NCI-H1694 (cell line): Measurements from ENCODE around the gene RIPPLY1.
A peak's percentile ranks its signal among the peaks of the same experiment; 100 is the strongest.
"Not testable (repeated sequence)": the region's sequence is repeated elsewhere in the genome, so short reads cannot be mapped to it uniquely, and the experiment has no call there.

Source experiments
- DNase-seq: peaks from one replicate; lab custom pipeline; 2025; lab: John Stamatoyannopoulos, UW

The RIPPLY1 gene

DNA sequence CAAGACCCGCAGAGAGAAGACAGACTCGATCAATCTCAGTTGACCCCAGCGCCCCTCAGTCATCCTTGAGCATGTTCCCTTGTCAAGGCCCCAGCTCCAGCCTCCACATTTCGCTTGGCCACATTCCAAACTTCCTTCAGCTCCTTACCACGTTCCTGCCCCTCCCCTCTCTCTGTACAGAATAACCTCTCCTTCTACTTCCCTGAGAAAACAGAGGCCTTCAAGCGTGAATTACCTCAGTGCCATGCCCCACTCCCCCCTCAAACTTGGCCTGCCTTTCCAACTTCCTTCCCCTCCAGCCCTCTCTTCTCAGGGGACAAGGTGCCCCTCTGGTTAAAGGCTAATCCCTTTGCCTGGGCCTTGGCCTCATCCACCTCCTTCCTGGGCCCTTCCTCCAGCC is 3.2 kb upstream of the RIPPLY1 start:
- no peak for DNase-seq

DNA sequence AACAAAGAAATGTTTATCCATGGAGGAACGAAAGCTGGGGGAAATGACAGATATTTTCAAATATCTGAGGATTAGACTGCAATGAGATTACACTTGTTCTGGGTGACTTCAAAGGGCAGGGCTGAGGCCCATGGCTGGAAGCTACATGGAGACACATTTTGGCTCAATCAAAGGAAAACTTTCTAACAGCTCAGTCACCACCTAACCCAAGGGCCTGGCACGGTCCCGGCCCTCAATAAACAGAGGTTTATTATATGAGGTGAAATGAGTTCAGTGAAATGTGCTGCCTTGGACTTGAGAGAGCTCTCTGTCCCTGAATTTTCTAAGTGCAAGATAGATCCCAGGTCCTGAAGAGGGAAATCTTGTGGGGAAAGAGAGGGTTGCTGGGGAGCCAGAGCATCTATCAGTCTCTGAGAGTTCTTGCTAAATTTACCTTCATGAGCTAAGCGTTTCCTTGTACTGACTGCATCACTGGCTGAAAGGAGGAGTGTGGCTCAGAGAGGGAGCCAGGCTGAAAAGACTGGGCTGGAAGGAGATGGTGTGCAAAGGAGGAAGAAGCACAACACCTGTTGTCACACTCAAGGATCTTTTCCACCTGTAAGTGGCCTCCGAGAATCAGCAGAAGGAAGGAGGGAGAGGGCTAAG is 2.0 kb upstream of the RIPPLY1 start:
- no peak for DNase-seq

DNA sequence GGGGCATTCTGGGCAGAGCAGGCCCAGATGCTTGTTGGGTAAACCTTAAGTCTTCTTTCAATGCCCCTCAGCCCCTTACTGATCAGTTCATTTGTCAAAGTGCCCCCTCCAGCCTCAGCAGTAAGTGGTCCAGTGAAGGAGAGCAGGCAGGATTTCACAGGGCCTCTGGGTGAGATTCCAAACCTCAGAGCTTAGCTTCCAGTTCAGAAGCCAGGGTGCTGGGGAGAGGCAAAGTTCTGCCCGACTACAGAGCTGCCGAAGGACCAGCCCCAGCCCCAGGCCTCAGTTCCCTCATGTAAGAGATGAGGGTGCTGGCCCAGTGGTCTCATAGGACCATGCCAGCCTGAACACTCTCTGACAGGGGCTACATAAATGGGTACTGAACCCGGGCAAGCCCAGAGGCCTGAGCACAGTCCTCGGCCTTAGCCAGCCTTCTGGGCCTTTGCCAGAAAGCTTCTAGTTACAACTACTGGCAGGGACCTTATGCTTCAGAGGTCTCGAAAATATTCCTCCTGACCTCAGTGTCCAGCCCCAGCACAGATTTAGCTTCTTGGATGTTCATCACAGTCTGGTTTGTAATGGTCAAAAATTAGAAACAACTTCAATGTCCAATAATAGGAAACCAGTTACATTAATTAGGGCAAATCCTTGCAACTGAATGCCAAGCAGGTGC is 851 bp upstream of the RIPPLY1 start:
- DNase-seq: no peak

DNA sequence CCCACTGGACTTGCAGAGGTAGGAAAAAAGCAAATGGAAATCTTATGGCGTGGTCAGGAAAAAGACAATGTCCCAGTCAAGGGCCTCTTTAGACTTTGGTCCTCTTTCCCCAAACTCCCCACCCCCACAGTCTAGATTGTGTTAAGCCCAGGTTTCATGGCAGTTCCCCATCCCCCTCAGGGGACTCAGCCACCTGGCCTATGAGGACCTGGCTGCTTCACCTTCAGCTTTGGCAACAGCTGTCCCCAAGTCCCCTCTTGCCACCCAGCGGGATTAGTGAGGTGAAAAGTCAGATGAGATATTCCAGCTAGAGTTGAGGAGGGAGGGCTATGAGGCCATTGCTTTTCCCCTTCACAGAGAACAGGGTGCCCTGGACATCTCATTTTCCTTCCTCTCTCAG is 457 bp downstream of the RIPPLY1 start:
- no peak for DNase-seq

DNA sequence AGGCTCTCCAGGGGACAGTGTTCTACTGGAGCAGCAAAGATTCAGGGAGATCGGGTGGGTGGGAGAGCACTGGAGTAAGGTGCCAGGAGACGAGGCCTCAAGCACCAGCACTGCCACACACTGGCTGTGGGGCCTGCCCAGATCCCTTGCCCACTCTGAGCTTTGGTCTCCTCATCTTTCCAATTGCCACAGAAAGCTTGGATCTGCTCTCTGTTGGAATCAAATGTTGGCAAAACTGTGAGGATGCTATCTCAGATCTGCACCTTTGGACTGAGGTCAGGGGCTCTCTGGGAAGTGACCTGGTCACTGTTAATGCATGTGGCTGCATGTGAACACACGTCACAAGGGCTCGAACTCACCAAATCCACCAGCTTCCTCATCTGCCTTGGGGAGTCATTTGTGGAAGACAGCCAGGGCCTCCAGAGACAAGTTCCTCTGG is 1.3 kb downstream of the RIPPLY1 start:
- DNase-seq: no peak

DNA sequence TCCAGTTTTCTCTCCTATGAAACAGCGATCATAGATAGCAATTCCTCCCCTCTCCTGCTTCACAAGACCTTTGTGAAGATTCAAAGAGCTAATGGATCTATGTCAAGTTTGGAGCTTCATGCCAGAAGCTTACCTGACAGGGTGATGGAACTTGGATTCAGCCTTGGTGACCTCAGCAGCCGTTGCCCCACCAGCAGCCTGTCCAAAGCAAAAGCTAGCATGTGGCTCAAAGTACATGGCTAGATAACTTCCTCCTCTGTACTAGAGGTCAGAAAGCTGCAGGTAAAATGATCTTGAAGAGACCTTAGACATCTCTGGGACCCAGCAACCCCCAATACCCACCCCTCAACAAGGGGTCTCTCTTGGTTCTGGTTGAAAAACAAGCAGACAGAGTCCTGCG is 1.8 kb downstream of the RIPPLY1 start:
- no peak for DNase-seq

DNA sequence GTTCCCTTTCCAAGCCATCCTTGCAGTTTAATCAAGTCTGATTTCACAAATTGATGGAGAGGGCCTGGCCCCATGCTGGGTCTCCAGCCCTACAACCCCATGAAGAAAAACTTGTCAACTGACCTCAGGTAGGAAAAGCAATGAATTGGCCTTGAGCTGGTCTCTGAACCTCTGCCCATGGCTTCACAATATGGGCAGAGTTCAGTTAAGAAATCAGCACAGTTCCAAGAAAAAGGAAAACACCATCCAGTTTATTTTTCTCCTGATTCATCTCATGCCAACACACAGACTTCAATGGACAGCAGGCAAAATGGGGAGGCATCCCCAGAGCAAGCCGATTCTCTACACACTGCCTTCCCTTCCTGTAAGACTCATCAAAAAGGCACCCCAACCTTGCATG is 3.3 kb downstream of the RIPPLY1 start:
- no peak for DNase-seq

DNA sequence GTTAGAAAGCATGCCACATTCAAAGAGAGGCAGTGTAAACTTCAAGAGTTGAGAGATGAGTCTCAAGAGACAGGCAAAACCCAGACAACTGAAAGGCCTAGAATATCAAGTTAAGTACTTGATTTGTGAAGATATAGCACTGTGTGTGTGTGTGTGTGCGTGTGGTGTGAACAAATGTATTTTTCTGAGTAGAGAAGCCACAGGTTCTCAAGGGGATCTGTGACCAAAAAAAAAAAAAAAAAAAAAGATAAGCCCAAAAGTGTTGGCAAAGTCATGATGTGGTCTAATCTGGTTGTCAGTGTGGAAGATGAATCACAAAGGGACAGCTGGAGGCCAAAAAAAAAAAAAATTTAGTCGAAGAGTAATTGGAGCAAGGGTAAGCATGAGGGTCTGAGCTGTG is 3.9 kb downstream of the RIPPLY1 start:
- no peak for DNase-seq

DNA sequence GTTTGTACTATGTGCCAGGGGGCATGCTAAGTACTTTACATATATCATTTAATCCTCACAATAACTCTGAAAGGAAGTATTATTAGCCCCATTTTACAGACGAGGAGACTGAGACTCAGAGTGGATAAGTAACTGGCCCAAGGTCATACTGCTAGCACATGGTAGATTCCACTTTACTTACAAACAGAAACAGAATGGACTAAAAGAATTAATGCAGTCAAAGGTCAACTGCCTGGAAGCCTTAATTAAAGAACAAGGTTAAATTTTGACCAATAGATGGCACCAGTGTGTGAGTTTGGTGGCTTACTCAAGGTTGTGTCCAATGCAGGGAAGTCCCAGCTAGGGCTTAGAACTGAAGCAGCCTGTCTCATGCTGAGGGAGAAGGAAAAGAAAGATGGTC is 4.7 kb downstream of the RIPPLY1 start:
- peak; percentile 1 for DNase-seq

DNA sequence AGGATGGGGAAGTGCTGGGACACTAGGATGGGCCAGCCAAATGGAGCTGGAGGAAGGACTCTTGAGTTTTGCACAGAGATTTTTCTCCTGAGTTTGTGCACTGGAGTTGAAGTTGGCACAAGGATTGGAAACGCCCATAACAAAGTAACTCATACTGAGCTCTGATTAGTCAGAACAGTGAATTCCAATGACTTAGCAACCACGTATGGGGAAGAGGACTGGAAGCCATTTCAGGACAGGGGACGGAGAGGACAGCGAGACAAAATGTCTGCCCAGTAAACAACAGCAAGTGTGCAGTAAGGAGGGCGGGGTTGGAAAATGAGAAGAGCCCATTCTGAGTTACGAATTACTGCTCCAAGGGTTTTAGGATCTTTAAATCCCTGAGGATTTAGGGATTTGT is 5.9 kb downstream of the RIPPLY1 start:
- no peak for DNase-seq

DNA sequence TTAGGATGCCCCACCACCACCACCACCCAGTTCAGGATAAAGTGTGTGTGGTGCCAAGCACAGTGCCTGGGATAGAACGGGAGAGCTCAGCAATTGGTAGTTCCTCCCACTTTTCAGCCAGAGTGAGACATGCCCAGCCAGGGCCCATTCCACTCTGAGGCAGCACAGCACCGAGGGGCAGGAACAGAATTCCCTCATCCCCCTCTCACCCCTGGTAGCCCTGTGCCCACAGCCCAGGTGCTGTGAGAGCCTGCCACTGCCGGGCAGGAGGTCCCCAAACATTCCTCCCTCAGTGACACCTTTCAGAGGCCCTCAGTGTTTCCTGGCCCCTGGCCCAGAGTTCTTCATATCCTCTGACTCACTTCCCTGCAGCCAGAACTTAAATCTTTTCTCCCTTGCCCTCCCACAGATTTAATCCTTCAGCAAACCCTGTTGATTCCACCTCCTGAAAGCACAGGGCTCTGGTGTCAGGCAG is 8.1 kb downstream of the RIPPLY1 start:
- no peak for DNase-seq

DNA sequence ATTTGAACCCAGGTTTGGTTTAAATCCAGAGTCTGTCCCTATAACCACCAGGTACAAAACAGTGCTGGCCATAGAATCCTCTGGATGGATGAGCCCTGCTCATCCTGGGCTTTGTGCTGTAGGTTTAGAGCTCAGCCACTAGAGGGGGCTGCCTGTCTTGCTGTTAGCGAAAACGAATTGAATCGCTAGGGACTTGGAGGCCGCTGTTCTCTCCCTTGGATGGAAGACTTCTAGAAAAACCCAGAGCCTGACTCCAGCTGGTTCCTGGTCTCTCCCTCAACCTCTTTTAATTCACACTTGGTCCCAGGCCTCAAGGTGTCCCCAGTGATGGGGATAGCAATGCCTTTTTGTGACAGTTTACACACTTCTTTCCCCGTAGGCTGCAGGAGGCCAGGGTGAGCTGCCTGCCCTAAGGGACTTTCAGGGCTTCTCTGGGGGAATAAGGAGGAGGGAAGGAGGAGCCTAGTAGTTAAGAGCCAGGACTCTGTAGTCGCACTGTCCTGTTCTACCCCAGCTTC is 8.7 kb downstream of the RIPPLY1 start:
- peak; percentile 51 for DNase-seq

DNA sequence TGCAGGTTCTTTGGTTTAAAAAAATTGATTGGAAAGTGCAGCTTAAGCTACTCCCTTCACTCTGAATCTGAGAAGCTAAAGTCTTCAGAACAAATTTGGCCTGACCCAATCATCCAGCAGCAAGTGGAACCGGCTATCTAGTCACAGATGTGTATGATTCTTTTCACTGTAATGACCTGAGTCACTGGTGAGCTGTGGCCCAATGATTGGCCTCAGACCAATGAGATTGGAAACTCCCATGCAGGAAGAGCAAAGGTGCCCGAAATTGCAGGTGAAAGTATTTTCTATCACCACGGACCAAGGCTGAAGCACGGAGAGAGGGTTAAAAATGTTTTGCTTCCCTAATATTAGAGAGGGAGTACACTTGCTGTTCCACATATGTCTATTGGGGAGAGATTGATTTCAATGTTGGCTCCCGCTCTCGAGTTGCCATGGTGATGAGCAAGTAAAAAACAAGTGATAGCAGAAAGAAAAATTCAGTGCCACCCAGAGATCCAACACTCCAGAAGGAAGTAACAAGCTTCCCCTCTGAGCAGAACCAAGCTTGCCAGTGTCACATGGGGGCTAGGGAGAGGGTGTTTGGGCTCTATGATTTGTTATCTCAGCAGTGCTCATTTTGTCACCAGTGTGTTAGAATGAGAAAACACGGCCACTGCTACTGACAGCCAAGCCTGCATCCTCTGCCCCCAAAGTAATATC is 11.2 kb downstream of the RIPPLY1 start:
- no peak for DNase-seq

DNA sequence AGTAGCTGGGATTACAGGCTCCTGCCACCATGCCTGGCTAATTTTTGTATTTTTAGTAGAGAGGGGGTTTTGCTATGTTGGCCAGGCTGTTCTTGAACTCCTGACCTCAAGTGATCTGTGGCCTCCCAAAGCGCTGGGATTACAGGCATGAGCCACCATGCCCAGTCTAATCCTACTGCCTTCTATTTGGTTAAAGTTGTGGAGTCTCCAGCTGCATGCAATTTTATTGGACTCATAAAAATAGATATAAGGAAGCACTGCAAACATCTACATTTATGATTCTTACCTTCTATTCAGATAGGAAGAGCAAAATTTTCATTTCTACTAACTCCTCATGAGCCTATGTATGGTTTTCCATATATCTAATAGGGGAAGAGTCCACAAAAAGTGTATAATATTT is 13.7 kb downstream of the RIPPLY1 start:
- no peak for DNase-seq

DNA sequence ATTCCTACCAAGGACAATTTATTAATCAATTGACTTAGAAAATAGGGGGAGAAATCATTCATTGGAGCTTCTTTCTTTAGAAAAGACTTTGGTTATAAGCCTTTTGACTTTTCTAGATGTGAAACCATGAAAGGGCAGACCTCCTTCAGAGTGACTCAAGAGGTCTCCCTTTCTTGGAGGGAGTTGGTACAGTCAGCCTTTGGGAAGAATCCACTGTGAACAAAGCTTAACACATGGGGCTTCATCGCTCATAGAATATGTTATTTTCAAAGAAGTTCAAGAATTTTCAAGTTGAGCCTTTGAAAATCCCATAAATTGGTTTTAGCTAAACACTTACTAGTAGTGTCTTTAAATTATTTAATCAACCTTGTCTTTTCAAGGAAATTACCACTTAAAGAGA is 28.0 kb downstream of the RIPPLY1 start:
- DNase-seq: no peak

DNA sequence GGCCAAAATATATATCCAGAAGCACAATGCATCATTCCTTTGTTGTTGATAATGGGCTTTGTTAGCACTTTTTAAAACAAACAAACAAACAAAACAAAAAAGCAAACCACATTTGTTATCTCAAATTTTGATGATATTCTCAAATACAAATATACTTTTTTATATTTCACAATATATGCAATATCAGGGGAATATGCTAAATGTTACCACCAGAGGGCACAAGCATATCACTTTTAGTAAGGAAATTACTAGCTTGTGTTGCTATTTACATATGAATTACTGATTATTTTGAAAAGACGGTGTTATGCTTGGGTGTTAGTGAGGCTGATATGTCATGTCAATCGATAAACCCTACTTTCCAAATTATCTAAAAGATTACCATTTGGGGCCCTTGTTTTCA is 29.1 kb downstream of the RIPPLY1 start:
- peak; percentile 29 for DNase-seq

DNA sequence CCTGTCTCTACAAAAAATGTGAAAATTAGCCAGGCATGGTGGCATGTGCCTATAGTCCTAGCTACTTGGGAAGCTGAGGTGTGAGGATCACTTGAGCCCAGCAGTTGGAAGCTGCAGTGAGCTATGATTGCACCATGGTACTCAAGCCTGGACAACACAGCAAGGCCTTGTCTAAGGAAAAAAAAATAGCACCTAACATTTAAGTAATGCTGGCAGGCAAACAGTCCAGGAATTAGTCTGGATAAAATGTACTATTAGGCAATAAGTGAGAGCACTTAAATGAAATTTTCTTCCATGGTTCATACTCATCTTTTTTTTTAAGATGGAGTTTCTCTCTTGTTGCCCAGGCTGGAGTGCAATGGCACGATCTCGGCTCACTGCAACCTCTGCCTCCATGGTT is 30.3 kb downstream of the RIPPLY1 start:
- DNase-seq: not testable (repeated sequence)

DNA sequence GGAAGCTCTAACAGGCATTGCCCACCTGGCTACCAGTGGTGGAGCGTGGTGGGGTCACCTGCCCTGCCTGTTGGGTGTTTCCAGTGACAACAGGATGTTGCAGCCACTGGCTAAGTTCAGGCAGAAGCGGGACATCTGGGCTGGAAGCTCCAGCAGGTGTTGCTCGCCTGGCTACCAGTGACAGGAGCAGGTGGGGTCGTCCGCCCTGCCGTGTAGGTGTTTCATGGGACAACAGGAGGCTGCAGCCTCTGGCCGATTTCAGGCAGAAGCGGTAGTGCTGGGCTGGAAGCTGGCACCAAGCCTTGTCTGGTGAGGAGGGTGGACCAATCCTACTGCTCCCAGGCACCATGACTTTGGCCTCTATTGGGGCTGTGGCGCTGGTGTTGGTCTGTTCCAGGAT is 39.4 kb downstream of the RIPPLY1 start:
- no peak for DNase-seq

DNA sequence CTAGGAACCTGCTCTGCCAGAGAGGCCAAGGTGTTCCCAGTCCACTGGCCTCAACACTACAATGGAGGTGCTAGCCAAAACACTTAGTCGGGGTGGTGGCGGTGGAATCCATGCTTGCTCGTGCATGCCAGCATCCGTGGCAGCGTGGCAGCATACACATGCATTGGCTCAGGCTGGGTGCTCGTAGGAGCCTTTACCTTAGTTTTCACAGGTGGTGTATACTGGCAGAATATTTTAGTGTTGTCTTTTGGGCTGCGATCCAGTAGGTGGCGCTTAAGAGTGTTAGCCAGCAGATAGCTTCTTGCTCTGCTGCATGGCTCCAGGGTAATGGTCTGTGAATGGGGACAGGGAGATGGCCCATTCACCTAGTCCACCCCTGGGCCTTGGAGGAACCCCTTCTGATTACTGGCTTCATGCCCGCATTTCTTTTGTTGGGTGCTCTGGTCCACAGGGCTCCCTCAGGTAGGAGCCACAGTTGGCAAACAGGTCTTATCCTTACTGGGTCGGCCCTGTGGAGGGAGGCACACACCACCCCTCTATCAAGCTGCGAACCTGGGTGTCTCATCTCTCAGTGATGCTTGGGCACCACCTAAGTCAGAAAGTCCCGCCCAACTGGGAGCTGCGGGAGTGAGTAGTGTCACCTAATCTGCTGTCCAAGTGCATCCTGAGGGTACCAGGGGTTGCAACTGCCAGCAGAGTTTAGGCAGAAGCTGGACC is 40.0 kb downstream of the RIPPLY1 start:
- DNase-seq: peak; percentile 34
